ENCODE data around the gene CAPN5. TPM values are rescaled to one million over a fixed set of nuclear protein-coding genes. Genes with fewer than 3 reads are reported as not detected.

The CAPN5 gene
- total RNA-seq, 1 experiment from 2014 or later = 22.3 TPM

- BruUV-seq (replicated peaks) = no TSS peak
- H3K27ac Mint-ChIP-seq (ENCODE audit: unreplicated experiment) = no peak overlapping the region
- H3K4me3 Mint-ChIP-seq (ENCODE audit: low read depth, unreplicated experiment) = no peak overlapping the region
- CTCF ChIA-PET = no interaction called here
- intact Hi-C loops (cut with micrococcal nuclease; ENCODE audit: unreplicated experiment) = no loop called here
- no peak for TF ChIP-seq CTCF (IDR thresholded peaks at IDR 0.05; ENCODE audit: unreplicated experiment)
- H3K27me3 Mint-ChIP-seq (ENCODE audit: unreplicated experiment) = peaks cover 10% of the 10 kb centered on the region
- no peaks in the 10 kb centered on the region for H3K4me1 Mint-ChIP-seq (ENCODE audit: low read depth, unreplicated experiment)
- no peaks in the 10 kb centered on the region for H3K9me3 Mint-ChIP-seq (ENCODE audit: low read depth, unreplicated experiment)
- DNase-seq = no peak
- no peaks in the 10 kb centered on the region for H3K36me3 Mint-ChIP-seq (ENCODE audit: insufficient read depth, unreplicated experiment)
These were observed 105.9 kb downstream of the CAPN5 start for GRCh38 chr11:77172666-77172982.

- no peaks in the 10 kb centered on the region for H3K4me1 Mint-ChIP-seq (ENCODE audit: low read depth, unreplicated experiment)
These were observed 106.7 kb downstream of the CAPN5 start for GRCh38 chr11:77173494-77173893.

GRCh38 chr11:77174559-77174958 lies 107.8 kb downstream of the CAPN5 start:
- H3K4me3 Mint-ChIP-seq (ENCODE audit: low read depth, unreplicated experiment) = no peak overlapping the region
- TF ChIP-seq CTCF (IDR thresholded peaks at IDR 0.05; ENCODE audit: unreplicated experiment) = no peak
- CTCF ChIA-PET = no interaction called here
- no peaks in the 10 kb centered on the region for H3K27me3 Mint-ChIP-seq (ENCODE audit: unreplicated experiment)
- no TSS peak for BruUV-seq (replicated peaks)
- no peak overlapping the region for H3K27ac Mint-ChIP-seq (ENCODE audit: unreplicated experiment)
- no peaks in the 10 kb centered on the region for H3K36me3 Mint-ChIP-seq (ENCODE audit: insufficient read depth, unreplicated experiment)
- H3K4me1 Mint-ChIP-seq (ENCODE audit: low read depth, unreplicated experiment) = no peaks in the 10 kb centered on the region
- no peak for DNase-seq
- no peaks in the 10 kb centered on the region for H3K9me3 Mint-ChIP-seq (ENCODE audit: low read depth, unreplicated experiment)
- intact Hi-C loops (cut with micrococcal nuclease; ENCODE audit: unreplicated experiment) = no loop called here

More at GRCh38 chr11:77173494-77173893, 106.7 kb downstream of the CAPN5 start:
- CTCF ChIA-PET = no interaction called here
- no peaks in the 10 kb centered on the region for H3K9me3 Mint-ChIP-seq (ENCODE audit: low read depth, unreplicated experiment)
- no peak overlapping the region for H3K4me3 Mint-ChIP-seq (ENCODE audit: low read depth, unreplicated experiment)
- BruUV-seq (replicated peaks) = no TSS peak
- H3K27ac Mint-ChIP-seq (ENCODE audit: unreplicated experiment) = no peak overlapping the region
- H3K27me3 Mint-ChIP-seq (ENCODE audit: unreplicated experiment) = peaks cover 1% of the 10 kb centered on the region
- DNase-seq = no peak
- intact Hi-C loops (cut with micrococcal nuclease; ENCODE audit: unreplicated experiment) = no loop called here
- H3K36me3 Mint-ChIP-seq (ENCODE audit: insufficient read depth, unreplicated experiment) = no peaks in the 10 kb centered on the region
- no peak for TF ChIP-seq CTCF (IDR thresholded peaks at IDR 0.05; ENCODE audit: unreplicated experiment)

GRCh38 chr11:77175021-77175842 lies 108.5 kb downstream of the CAPN5 start:
- no peak for TF ChIP-seq CTCF (IDR thresholded peaks at IDR 0.05; ENCODE audit: unreplicated experiment)
- no peak for DNase-seq
- Mint-ChIP-seq H3K4me3 (ENCODE audit: low read depth, unreplicated experiment) (no peak overlapping the region), H3K9me3 (ENCODE audit: low read depth, unreplicated experiment) (no peaks in the 10 kb centered on the region), H3K4me1 (ENCODE audit: low read depth, unreplicated experiment) (no peaks in the 10 kb centered on the region), H3K36me3 (ENCODE audit: insufficient read depth, unreplicated experiment) (no peaks in the 10 kb centered on the region), H3K27me3 (ENCODE audit: unreplicated experiment) (no peaks in the 10 kb centered on the region), H3K27ac (ENCODE audit: unreplicated experiment) (no peak overlapping the region)
- intact Hi-C loops (cut with micrococcal nuclease; ENCODE audit: unreplicated experiment) = no loop called here
- CTCF ChIA-PET = interaction anchor here (0.9 kb wide), 1 partner anchor 13 kb away, joined by 3 read pairs; no protein-coding TSS in a partner anchor
- BruUV-seq (replicated peaks) = no TSS peak

Other genes with a start within 250 kb of the CAPN5 start
- gene ACER3, start 206.1 kb upstream of the CAPN5 start, total RNA-seq (2022) = 19.9 and 21.0 TPM in 2 replicates
- 0.28 and 0.39 TPM in 2 replicates for gene B3GNT6, start 32.6 kb upstream of the CAPN5 start, total RNA-seq (2022)
- gene OMP, start 35.9 kb downstream of the CAPN5 start, total RNA-seq (2022) = 1.1 and 2.6 TPM in 2 replicates
- gene MYO7A, start 61.3 kb downstream of the CAPN5 start, total RNA-seq (2022) = 3.7 and 5.2 TPM in 2 replicates
- gene GDPD4, start 234.7 kb downstream of the CAPN5 start, total RNA-seq (2022) = not detected in 2 replicates

Measured in Calu3 (cell line).